GM18858 (cell line): ENCODE results near the gene PEF1.

Source experiments
- ATAC-seq: cut with Tn5 transposase; IDR thresholded peaks from one replicate; pipeline ENCODE4 v1.9.1; 2021; ENCODE audit not compliant: unreplicated experiment

The PEF1 gene

GRCh38 chr1:31671561-31672201, 27.0 kb upstream of the PEF1 start:
- ATAC-seq, result no peak

DNA sequence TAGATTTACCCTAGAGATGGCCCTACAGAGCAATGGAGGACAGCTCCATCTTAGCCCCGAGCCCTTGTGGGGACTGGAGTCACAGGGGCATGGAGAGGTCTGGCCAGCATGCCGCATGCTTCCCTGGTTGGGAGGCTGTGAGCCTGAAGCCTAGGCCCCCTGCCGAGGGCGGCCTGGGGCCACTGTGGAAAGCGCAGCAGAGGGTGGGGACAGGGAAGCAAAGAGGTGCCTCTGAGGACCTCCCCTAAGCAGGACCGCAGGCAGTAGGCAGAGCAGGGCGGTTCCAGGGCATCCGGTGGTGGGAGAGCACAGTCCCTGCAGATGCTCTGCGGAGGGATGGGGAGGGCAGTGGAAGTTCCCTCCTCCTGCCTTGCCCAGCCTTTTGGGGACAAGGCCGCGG, 26.5 kb upstream of the PEF1 start:
- ATAC-seq, result no peak

GRCh38 chr1:31670593-31670964, 25.9 kb upstream of the PEF1 start:
- ATAC-seq, result no peak

DNA sequence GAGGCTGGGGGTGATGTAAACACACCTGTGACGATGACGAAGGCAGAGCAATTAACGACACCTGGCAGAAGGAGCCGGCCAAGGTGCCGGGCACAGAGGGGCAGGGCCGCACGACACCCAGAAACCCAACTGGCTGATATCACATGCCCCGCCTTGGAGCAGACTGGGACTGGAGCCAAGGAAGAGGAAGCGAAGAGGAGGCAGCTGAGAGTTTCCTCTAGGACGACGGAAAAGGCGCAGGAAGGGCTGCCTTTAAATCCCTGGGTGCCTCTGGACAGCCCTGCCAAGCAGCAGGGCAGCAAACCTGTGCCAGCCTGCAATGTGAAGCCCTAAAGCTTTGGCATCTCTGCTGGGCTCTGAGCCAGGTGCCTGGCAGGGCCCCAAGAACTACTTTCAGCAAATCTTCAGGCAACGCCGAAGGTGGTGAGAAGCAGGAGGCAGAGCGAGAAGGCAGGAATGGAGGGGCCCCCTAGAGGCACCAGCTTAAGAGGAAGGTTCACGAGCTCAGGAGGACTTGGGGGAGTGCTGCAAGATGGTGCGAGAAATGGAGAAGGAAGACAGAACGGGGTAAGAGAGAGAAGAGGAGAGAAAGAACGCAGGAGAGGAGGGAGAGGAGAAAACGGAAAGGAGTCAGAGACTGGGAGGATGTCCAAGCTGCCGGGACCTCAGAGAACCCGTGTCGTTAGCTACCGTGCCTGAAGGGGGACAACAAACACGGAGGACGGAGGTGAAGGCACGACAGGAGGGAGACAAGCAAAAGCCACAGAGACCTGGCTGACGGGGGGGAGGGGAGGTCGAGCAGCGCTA, 25.3 kb upstream of the PEF1 start:
- no peak for ATAC-seq

DNA sequence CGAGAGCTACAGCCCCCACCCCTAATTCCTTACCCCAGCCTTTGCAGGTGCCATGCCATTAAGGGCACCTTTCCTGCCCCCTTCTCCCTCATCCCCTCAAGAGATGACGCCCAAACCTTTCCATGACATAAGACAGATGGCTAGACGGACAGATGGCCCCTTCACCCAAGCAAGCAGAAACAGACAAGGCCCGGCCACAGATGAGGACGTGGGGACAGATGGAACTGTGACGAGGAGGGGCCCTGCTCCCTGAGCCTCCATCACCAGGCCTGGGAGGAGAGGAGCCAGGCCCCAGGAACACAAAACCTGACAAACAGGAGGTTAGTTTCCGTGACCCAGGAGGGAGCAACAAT, 24.7 kb upstream of the PEF1 start:
- ATAC-seq, result no peak

DNA sequence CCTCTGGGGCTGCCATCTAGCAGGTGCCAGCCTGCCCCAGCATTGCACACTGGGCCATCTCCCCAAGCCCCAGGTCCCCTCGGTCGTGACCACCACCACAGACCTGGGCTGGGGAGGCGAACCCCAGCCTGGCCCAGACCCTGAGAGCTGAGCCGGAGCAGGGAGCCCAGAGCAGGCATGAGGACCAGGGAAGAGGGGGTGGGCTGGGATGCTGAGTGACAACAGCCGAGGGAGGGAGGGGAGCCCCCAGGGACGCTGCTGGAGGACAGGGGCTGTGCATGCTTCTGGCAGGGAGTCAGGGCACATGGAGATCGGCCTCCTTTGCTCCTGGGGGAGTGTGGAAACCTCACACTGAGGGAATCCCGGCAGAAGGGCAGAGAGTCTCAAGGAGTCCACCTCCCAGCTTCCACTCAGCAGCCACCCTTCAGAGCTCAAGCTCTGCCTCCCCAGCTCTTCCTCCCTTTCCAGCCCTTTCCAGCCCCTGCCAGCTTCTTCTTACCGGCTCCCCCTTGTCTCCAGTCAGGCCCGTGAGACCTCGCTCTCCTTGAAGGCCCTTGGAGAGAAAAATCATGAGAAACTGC, 23.7 kb upstream of the PEF1 start:
- no peak for ATAC-seq

DNA sequence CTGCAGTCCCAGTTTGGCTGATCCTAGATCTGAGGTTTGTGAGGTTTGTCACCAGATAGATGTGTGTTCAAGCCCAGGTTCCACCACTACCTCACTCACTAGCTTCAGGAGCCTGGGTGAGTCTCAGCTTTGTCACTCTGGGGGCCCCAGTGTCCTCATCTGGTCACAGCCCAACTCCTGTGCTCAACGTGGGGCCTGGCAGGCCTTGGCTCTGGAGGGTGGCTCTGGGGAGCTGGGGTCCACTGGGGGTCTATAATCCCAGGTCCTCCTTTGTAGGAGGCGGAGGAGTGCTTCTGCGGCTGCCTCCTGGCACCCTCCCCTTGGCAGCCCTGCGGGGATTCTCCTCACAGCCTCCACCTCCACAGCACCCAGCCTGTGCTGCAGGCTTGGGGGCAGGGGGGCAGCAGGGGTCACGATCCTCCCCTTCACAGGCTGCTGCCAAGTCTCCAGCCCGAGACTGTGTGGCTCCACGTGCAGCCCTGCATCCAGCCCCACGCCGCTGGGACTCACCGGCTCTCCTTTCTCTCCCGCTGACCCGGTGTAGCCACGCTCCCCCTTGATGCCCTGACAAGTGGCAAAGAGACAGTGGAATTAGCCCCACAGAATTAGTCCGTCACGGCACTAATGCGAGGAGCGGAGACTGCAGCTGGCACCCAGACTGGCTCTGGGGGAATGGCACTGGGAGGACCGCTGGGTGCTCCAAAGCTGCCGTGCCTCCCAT, 22.5 kb upstream of the PEF1 start:
- ATAC-seq, result no peak

DNA sequence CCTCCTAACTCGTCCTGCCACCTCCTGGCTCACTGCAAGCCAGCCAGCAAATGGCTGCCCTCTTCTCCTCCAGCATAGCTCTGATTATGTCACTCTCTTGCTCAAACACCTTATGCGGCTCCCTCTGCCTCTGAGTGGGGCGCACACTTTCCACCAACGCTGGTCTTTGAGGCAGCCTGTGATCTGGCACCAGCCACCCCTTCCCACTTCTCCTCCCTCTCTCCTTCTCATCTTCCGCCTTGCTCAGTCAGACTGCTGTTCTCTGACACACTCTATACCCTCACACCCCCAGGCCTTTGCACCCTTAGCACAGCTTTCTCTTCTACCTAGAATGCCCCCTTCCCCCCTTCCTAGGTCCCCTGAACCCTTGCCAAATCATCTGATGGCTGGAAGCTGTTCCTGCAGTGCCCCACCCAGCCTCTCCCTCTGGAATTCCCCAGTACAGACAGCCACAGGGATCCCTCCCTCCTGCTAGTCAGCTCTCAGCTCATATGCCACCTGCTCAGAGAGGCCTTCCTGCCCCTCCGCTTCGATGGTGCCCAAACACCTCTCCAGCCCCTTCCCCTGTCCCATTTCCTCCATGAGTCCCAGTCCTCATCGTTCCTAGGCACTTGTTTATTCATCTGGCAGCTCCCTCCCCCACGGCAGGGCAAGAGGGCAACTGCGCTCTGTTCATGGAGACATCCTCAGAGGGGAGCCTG, 21.7 kb upstream of the PEF1 start:
- ATAC-seq, result no peak

DNA sequence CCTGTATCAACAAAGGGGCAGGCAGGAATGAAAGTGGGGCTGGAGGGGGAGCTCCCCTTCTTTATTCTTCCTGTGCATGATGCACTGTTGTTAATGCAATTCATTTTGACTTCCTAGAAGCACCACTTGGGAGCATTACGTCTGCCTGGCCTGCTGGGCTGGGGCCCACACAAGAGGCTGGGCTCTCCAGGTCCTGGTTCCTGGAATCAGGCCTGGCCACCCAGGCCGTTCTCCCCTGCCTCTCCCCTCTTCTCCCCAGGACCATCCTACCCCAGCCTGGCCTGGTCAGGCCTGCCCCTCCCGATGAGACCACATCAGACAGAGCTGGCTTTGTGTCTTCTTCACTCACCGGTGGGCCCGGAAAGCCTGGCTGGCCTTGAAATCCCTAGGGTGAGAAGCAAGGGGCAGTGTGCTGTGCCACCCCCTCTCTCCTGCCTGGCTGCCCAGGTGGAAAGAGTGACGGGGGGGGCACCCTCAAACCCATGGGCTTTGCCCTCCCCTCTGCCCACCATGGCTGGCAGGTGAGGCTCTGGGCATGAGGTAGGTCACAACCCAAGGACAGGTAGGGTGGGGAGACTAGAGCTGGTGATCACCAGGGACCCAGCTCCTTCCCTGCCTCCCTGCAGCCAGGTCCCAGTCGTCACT, 20.7 kb upstream of the PEF1 start:
- no peak for ATAC-seq

- ATAC-seq, result no peak
Observed at GRCh38 chr1:31664528-31664927, 19.9 kb upstream of the PEF1 start.

- no peak for ATAC-seq
Observed at GRCh38 chr1:31663622-31664452, 19.2 kb upstream of the PEF1 start.

GRCh38 chr1:31662463-31662862, 17.8 kb upstream of the PEF1 start:
- no peak for ATAC-seq

- ATAC-seq, result no peak
Observed at GRCh38 chr1:31661856-31662255, 17.2 kb upstream of the PEF1 start.

GRCh38 chr1:31660871-31661455, 16.3 kb upstream of the PEF1 start:
- no peak for ATAC-seq

- no peak for ATAC-seq
Observed at GRCh38 chr1:31659889-31660288, 15.2 kb upstream of the PEF1 start.

GRCh38 chr1:31658721-31659120, 14.0 kb upstream of the PEF1 start:
- no peak for ATAC-seq

DNA sequence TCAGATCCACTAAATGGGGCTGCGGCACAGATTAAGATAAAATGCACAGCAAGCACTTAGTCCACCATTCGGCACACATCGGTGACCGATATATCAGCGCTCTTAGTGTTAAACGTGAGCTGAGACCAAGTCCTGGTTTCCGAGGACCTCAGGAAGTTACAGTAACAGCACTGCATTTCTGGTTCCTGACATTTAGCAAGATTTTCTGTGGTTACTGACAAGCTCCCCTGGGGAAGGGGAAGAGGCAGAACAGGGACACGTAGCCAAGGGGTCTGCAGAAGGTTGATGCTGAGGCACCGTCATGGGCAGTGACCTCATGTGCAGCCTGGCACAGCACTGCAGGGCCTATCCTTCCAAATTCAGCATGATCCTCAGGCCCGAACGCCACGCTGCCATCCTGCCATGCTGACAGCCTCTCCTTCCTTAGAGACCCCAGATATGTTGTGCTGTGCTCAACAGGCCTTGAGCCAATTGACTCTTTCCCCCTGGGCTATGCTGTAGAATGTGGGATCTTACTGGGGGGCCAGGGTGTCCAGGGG, 13.4 kb upstream of the PEF1 start:
- no peak for ATAC-seq

DNA sequence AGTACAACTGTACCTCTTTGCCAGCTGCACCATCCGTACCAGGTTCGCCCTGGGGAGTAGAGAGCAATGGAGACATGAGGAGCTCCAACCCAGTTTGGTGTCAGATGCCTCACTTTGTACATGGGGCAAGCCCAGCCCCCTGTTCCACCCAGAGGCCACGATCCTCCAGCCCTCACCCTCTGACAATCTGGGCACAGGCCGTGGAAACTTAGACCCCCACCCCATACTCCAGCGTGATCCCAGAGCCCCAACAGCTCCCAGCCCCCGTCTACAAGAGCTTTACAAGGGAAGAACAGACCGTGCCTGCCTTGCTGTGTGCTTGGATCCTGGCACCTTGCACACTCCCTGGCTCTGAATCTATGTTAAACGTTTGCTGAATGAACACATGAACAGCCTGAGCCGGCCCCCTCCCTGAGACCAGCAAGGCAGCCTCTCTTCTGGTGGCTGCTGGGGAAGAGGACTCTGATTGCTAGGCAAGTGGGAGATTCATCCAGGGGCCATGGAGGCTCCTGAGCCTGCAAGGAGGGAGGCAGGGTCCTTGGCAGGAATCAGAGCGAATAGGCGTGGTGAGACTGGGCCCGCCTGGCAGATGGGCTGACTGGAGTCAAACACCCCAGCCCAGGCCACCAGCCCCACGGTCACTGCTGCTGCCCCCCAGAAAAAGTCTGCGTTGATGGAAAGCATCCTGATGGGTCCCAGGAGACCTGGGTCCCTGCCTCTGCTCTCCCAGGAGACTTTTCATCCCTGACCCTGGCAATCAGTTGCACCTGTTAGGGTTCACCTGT, 12.5 kb upstream of the PEF1 start:
- no peak for ATAC-seq
